Measurements from ENCODE around the gene PSTK. TPM values are rescaled to one million over a fixed set of nuclear protein-coding genes. Genes with fewer than 3 reads are reported as not detected.

PSTK gene
- total and polyA plus RNA-seq, 8 donors, result 1.2 to 11.6 (median 4.1) TPM; not detected in 2

DNA sequence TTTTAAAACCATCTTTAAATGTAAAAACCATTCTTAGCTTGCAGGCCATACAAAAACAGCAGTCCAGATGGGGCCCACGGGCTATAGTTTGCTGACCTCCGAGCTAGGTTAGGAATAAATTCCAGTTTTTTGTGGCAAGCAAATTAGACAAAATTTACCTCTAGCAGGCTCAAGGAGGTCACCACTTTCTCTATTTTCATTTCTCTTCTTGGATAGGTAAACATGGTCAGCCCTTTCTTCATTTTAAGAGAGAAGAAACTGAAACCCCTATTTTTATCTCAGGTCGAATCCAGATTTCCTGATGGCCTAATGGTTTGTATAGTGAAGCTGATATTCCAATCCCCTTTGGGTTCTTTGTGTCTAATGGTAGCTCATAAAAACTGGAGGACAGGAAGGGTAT lies 17.7 kb downstream of the PSTK start:
- Histone ChIP-seq H3K27ac (no peak overlapping the region), H3K4me3 (no peak overlapping the region), H3K9me3 (no peaks in the 10 kb centered on the region), H3K36me3 (peaks cover 16 to 57% (median 51%) of the 10 kb centered on the region in 4 donors), H3K4me1 (peaks cover 0 to 32% (median 20%) of the 10 kb centered on the region in 4 donors), H3K27me3 (no peaks in the 10 kb centered on the region)
- WGBS, 5 donors, result 75 to 81% (median 79%) methylated on average over 3 of the region's 3 CpGs
- intact Hi-C loops (cut with DNase I; ENCODE audit: low total_unique reads), result no loop called here
- DNase-seq, result no peak
- TF ChIP-seq POLR2A (IDR thresholded peaks at IDR 0.05) (no peak), POLR2AphosphoS5 (IDR thresholded peaks at IDR 0.05) (no peak), EP300 (IDR thresholded peaks at IDR 0.05) (no peak)
- TF ChIP-seq, protein P1, sequence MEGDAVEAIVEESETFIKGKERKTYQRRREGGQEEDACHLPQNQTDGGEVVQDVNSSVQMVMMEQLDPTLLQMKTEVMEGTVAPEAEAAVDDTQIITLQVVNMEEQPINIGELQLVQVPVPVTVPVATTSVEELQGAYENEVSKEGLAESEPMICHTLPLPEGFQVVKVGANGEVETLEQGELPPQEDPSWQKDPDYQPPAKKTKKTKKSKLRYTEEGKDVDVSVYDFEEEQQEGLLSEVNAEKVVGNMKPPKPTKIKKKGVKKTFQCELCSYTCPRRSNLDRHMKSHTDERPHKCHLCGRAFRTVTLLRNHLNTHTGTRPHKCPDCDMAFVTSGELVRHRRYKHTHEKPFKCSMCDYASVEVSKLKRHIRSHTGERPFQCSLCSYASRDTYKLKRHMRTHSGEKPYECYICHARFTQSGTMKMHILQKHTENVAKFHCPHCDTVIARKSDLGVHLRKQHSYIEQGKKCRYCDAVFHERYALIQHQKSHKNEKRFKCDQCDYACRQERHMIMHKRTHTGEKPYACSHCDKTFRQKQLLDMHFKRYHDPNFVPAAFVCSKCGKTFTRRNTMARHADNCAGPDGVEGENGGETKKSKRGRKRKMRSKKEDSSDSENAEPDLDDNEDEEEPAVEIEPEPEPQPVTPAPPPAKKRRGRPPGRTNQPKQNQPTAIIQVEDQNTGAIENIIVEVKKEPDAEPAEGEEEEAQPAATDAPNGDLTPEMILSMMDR (IDR thresholded peaks at IDR 0.05), result no peak

DNA sequence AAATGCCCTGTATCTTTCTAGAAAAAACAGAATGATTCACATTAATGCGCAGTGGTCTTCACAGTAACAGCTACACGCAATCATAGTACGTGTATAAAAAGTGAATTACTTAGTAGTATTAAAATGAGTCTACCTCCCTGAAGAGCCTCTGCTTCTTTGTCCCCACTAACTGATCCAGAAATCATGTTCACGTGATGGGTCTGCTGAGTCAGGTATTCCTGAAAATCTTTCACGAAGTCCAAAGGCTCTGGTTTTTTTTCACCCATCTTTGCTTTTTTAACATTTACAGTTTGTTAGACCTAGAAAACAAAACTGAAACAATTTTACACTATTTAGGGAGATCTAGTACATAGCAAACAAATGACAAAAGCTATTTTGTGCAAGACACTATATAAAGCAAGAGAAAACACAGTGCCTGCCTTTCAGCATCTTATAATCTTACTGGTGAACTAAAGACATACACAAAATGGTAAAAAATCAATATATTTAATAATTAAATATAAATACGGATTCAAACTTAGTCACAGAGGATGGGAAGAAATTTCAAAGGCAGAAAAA lies 18.2 kb downstream of the PSTK start:
- no peak for DNase-seq
- Histone ChIP-seq H3K36me3 (peaks cover 16 to 51% (median 48%) of the 10 kb centered on the region in 4 donors), H3K4me1 (peaks cover 0 to 38% (median 22%) of the 10 kb centered on the region in 4 donors), H3K9me3 (no peaks in the 10 kb centered on the region), H3K27me3 (no peaks in the 10 kb centered on the region), H3K4me3 (no peak overlapping the region), H3K27ac (no peak overlapping the region)
- TF ChIP-seq POLR2A (IDR thresholded peaks at IDR 0.05), result no peak
- TF ChIP-seq, protein P1 (IDR thresholded peaks at IDR 0.05), result no peak
- no peak for TF ChIP-seq POLR2AphosphoS5 (IDR thresholded peaks at IDR 0.05)
- no peak for TF ChIP-seq EP300 (IDR thresholded peaks at IDR 0.05)
- 85 to 92% (median 89%) methylated on average over 6 of the region's 6 CpGs for WGBS, 5 donors
- intact Hi-C loops (cut with DNase I; ENCODE audit: low total_unique reads), result no loop called here

DNA sequence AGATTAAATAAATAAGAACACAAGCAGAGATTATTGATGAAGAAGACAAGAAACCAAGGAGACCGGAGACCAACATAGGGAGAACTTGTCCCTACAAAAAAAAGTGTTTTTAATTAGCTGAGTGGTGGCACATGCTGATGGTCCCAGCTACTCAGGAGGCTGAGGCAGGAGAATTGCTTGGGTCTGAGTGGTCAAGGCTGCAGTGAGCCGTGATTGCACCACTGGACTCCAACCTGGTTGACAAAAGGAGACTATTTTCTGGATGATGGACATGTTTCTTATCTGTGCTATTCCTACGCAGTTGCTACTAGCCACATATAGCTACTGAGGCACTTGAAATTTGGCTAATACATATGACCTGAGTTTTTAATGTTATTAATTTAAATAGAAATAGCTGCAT lies 18.7 kb downstream of the PSTK start:
- Histone ChIP-seq H3K4me1 (peaks cover 0 to 43% (median 24%) of the 10 kb centered on the region in 4 donors), H3K4me3 (no peak overlapping the region), H3K9me3 (no peaks in the 10 kb centered on the region), H3K36me3 (peaks cover 12 to 46% (median 43%) of the 10 kb centered on the region in 4 donors), H3K27ac (no peak overlapping the region), H3K27me3 (no peaks in the 10 kb centered on the region)
- DNase-seq, result no peak
- intact Hi-C loops (cut with DNase I; ENCODE audit: low total_unique reads), result no loop called here
- TF ChIP-seq, protein P1 (IDR thresholded peaks at IDR 0.05), result no peak
- TF ChIP-seq POLR2A (IDR thresholded peaks at IDR 0.05) (no peak), EP300 (IDR thresholded peaks at IDR 0.05) (no peak), POLR2AphosphoS5 (IDR thresholded peaks at IDR 0.05) (no peak)
- WGBS, 5 donors, result 90 to 98% (median 98%) methylated on average over 3 of the region's 3 CpGs

DNA sequence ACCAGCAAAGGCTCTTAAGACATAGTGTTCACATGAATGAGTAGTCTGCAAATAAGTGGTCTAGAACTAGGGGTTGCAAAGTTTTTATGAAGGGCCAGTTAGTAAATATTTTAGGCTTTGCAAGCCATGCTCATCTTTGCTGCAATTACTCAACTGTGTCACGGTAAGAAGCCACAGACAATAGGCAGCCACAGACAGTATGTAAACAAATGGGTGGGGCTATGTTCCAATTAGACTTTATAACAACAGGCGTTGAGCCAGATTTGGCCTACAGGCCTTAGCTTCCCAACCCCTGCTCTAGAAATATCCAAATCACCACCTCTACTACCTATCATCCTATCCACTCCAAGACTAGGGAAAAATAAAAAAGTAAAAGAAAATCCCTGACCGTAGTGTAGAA lies 19.1 kb downstream of the PSTK start:
- no peak for DNase-seq
- intact Hi-C loops (cut with DNase I; ENCODE audit: low total_unique reads), result no loop called here
- peaks cover 8 to 42% (median 39%) of the 10 kb centered on the region in 4 donors for H3K36me3 ChIP-seq
- 42 to 50% (median 43%) methylated on average over 3 of the region's 3 CpGs for WGBS, 5 donors
- H3K4me3 ChIP-seq, result no peak overlapping the region
- no peak for TF ChIP-seq POLR2A (IDR thresholded peaks at IDR 0.05)
- TF ChIP-seq, protein P1 (IDR thresholded peaks at IDR 0.05), result no peak
- TF ChIP-seq POLR2AphosphoS5 (IDR thresholded peaks at IDR 0.05), result no peak
- no peak for TF ChIP-seq EP300 (IDR thresholded peaks at IDR 0.05)
- H3K4me1 ChIP-seq, result peaks cover 0 to 47% (median 26%) of the 10 kb centered on the region in 4 donors
- H3K9me3 ChIP-seq, result no peaks in the 10 kb centered on the region
- no peak overlapping the region for H3K27ac ChIP-seq
- no peaks in the 10 kb centered on the region for H3K27me3 ChIP-seq

All from stomach (tissue), 9 donors.